AG04450 (cell line): Measurements from ENCODE around the gene EEF1A2. TPM values are rescaled to one million over a fixed set of nuclear protein-coding genes. Genes with fewer than 3 reads are reported as not detected.

Source experiments
- CTCF ChIA-PET: fragments of 300-600, 350-600 bp; formaldehyde crosslinking; extraction: SDS; loops from one replicate; lab custom pipeline; 2022; ENCODE audit warnings: antibody characterized with exemption, inconsistent platforms; lab: Charles Lee
- POLR2A ChIA-PET: fragments of 350-600 bp; formaldehyde crosslinking; extraction: SDS; loops from one replicate; lab custom pipeline; 2021; ENCODE audit warnings: antibody characterized with exemption, inconsistent platforms; lab: Yijun Ruan, JAX
- DNase-seq: peaks from one replicate; pipeline ENCODE4 v3.0.0-alpha.2; 2011; ENCODE audit warnings: low read depth, low spot score
- H3K27ac ChIP-seq: one replicate; pipeline ENCODE4 v1.5.1; 2012; ENCODE audit warnings: low read depth, low read length, control low read depth
- H3K27me3 ChIP-seq: one replicate; pipeline ENCODE4 v1.6.0; 2012; ENCODE audit warnings: low read length; ENCODE audit not compliant: control insufficient read depth, insufficient read depth
- H3K4me3 ChIP-seq: 2 replicates; pipeline ENCODE4 v1.5.1; 2011; ENCODE audit warnings: mild to moderate bottlenecking, low read depth, low read length, control low read depth
- H3K9me3 ChIP-seq: 2 replicates; pipeline ENCODE4 v1.5.1; 2012; ENCODE audit warnings: low read length; ENCODE audit not compliant: control insufficient read depth, insufficient read depth
- polyA plus RNA-seq: library from polyadenylated mRNA; depleted of rRNA; stranded (reverse); fragments of >200 nt; gene quantifications from 2 replicates; pipeline ENCODE4 v1.2.3, GENCODE V29; 2011
- TF ChIP-seq, protein P1 (sequence below): IDR thresholded peaks from 2 replicates; pipeline ENCODE4 v1.5.1; 2011; ENCODE audit warnings: low read depth, low read length, control low read depth, inconsistent platforms

The EEF1A2 gene
- polyA plus RNA-seq, 1 experiment, result 0.94 TPM

- TF ChIP-seq, protein P1, sequence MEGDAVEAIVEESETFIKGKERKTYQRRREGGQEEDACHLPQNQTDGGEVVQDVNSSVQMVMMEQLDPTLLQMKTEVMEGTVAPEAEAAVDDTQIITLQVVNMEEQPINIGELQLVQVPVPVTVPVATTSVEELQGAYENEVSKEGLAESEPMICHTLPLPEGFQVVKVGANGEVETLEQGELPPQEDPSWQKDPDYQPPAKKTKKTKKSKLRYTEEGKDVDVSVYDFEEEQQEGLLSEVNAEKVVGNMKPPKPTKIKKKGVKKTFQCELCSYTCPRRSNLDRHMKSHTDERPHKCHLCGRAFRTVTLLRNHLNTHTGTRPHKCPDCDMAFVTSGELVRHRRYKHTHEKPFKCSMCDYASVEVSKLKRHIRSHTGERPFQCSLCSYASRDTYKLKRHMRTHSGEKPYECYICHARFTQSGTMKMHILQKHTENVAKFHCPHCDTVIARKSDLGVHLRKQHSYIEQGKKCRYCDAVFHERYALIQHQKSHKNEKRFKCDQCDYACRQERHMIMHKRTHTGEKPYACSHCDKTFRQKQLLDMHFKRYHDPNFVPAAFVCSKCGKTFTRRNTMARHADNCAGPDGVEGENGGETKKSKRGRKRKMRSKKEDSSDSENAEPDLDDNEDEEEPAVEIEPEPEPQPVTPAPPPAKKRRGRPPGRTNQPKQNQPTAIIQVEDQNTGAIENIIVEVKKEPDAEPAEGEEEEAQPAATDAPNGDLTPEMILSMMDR, result no peak
- ChIA-PET CTCF (no interaction called here), POLR2A (interaction anchor here (0.6 kb wide), 1 partner anchor 17 kb away, joined by 5 read pairs; no protein-coding TSS in a partner anchor)
- H3K27ac ChIP-seq, result no peak overlapping the region
- H3K27me3 ChIP-seq, result peaks cover 21% of the 10 kb centered on the region
- H3K4me3 ChIP-seq, result no peak overlapping the region
- no peaks in the 10 kb centered on the region; the same call in 1 of the 2 replicates for H3K9me3 ChIP-seq
- no peak for DNase-seq
These were observed 4.8 kb downstream of the EEF1A2 start for GRCh38 chr20:63494084-63494419.

DNA sequence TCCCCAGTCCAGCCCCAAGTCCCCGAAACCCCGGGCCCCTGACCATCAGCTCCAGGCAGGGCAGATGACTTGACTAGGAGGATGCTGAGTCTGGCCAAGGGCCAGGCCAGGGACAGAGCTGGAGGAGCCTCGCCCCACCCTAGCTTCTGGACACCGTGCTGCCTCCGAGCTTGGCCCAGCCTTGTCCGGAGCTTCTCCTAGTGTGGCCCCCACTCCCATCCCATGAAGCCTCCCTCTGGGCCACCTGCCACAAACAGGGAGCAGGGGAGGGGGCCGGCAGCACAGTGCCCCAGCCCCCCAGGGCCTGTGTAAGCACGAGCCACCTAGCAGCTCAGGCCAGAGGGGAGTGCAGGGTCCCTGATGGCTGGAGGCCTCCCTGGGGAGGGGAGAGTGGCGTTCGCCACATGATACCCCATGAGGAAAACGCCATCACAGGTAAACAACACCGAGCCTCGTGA, 5.3 kb downstream of the EEF1A2 start:
- POLR2A ChIA-PET, result interaction anchor here (0.6 kb wide), 2 partner anchors 18 to 146 kb away, joined by 3 to 5 read pairs; no protein-coding TSS in a partner anchor
- H3K27me3 ChIP-seq, result peaks cover 25% of the 10 kb centered on the region
- no peak overlapping the region for H3K27ac ChIP-seq
- no peak for DNase-seq
- CTCF ChIA-PET, result no interaction called here
- TF ChIP-seq, protein P1, result no peak
- no peak overlapping the region for H3K4me3 ChIP-seq
- no peaks in the 10 kb centered on the region; the same call in 1 of the 2 replicates for H3K9me3 ChIP-seq

- no peak overlapping the region for H3K4me3 ChIP-seq
- no peak for DNase-seq
- peaks cover 21% of the 10 kb centered on the region for H3K27me3 ChIP-seq
- no peaks in the 10 kb centered on the region; the same call in 1 of the 2 replicates for H3K9me3 ChIP-seq
- ChIA-PET POLR2A (interaction anchor here (0.6 kb wide), 1 partner anchor 147 kb away, joined by 3 read pairs; no protein-coding TSS in a partner anchor), CTCF (no interaction called here)
- H3K27ac ChIP-seq, result no peak overlapping the region
- TF ChIP-seq, protein P1, result no peak
These were observed 5.9 kb downstream of the EEF1A2 start for GRCh38 chr20:63492982-63493381.

DNA sequence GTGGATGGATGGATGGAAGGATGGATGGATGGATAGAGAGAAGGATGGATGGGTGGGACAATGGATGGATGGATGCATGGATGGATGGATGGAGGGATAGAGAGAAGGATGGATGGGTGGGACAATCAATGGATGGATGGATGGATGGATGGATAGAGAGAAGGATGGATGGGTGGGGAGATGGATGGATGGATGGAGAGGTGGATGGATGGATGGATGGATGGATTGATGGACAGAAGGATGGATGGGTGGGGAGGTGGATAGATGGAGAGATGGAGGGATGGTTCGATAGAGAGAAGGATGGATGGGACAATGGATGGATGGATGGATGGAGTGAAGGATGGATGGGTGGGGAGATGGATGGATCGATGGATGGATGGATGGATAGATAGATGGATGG, 6.4 kb downstream of the EEF1A2 start:
- CTCF ChIA-PET, result no interaction called here
- TF ChIP-seq, protein P1, result no peak
- no peak for DNase-seq
- H3K4me3 ChIP-seq, result no peak overlapping the region
- H3K27me3 ChIP-seq, result peaks cover 23% of the 10 kb centered on the region
- H3K9me3 ChIP-seq, result no peaks in the 10 kb centered on the region; the same call in 1 of the 2 replicates
- POLR2A ChIA-PET, result no interaction called here
- H3K27ac ChIP-seq, result no peak overlapping the region

- TF ChIP-seq, protein P1, result no peak
- CTCF ChIA-PET, result no interaction called here
These were observed 7.2 kb downstream of the EEF1A2 start for GRCh38 chr20:63491635-63492230.

More at GRCh38 chr20:63491635-63492230, 7.2 kb downstream of the EEF1A2 start:
- H3K27me3 ChIP-seq, result peaks cover 27% of the 10 kb centered on the region
- no peak overlapping the region for H3K4me3 ChIP-seq
- H3K9me3 ChIP-seq, result no peaks in the 10 kb centered on the region; the same call in 1 of the 2 replicates
- POLR2A ChIA-PET, result no interaction called here
- no peak overlapping the region for H3K27ac ChIP-seq
- no peak for DNase-seq
